Caco-2 (cell line): ENCODE data around the gene NTF3. TPM values are rescaled to one million over a fixed set of nuclear protein-coding genes. Genes with fewer than 3 reads are reported as not detected.

ENCODE experiments used
- BruUV-seq: library from RNA; stranded (reverse); fragments of 400-500 nt; replicated peaks from 2 replicates; lab custom pipeline; 2021; lab: Mats Ljungman, UMichigan
- CTCF ChIA-PET: fragments of 300-600 bp; sonication (Branson Sonifier 250); formaldehyde crosslinking; loops from one replicate; lab custom pipeline; 2022; ENCODE audit warnings: antibody characterized with exemption; lab: Charles Lee
- POLR2A ChIA-PET: fragments of 300-600 bp; sonication (Branson Sonifier 250); formaldehyde crosslinking; loops from one replicate; lab custom pipeline; 2022; ENCODE audit warnings: antibody characterized with exemption; lab: Charles Lee
- DNase-seq, 2 experiments: peaks; one replicate each; pipeline versions ENCODE4 v3.0.0 to v3.0.0-alpha.2; 2020 to 2022
- H3K27me3 ChIP-seq: replicated peaks from 2 replicates; pipeline ENCODE4 v1.6.0; 2011; ENCODE audit warnings: low read length; ENCODE audit not compliant: control insufficient read depth, insufficient read depth
- H3K36me3 ChIP-seq: 2 replicates; pipeline ENCODE4 v1.5.1; 2011; ENCODE audit warnings: low read length; ENCODE audit not compliant: control insufficient read depth, insufficient read depth
- H3K4me1 ChIP-seq: fragments of 250-450 bp; sonication (Bioruptor Pico); 2 replicates; pipeline ENCODE4 v1.5.1; 2020; ENCODE audit warnings: mild to moderate bottlenecking
- H3K4me3 ChIP-seq: 2 replicates; pipeline ENCODE4 v1.5.1; 2011; ENCODE audit warnings: low read depth, mild to moderate bottlenecking, control low read depth, low read length
- H3K9me3 ChIP-seq: fragments of 250-450 bp; sonication (Bioruptor Pico); 2 replicates; pipeline ENCODE4 v1.5.1; 2020; ENCODE audit warnings: mild to moderate bottlenecking, moderate library complexity
- H3K27ac Mint-ChIP-seq: one replicate; pipeline ENCODE4 v1.8.0; 2022; ENCODE audit warnings: mixed read lengths; ENCODE audit not compliant: unreplicated experiment
- H3K27me3 Mint-ChIP-seq: one replicate; pipeline ENCODE4 v1.8.0; 2022; ENCODE audit warnings: mixed read lengths; ENCODE audit not compliant: insufficient read depth, unreplicated experiment
- H3K36me3 Mint-ChIP-seq: one replicate; pipeline ENCODE4 v1.8.0; 2022; ENCODE audit warnings: mild to moderate bottlenecking, mixed read lengths; ENCODE audit not compliant: insufficient read depth, unreplicated experiment
- H3K4me1 Mint-ChIP-seq: one replicate; pipeline ENCODE4 v1.8.0; 2022; ENCODE audit warnings: low read depth, mixed read lengths; ENCODE audit not compliant: unreplicated experiment
- H3K4me3 Mint-ChIP-seq: one replicate; pipeline ENCODE4 v1.8.0; 2022; ENCODE audit warnings: mild to moderate bottlenecking, moderate library complexity, mixed read lengths; ENCODE audit not compliant: unreplicated experiment
- H3K9me3 Mint-ChIP-seq: one replicate; pipeline ENCODE4 v1.8.0; 2022; ENCODE audit warnings: mixed read lengths; ENCODE audit not compliant: unreplicated experiment
- intact Hi-C: fragments of 100-400 bp; cut with micrococcal nuclease; formaldehyde crosslinking; loops from one replicate; pipeline ENCODE4 v1.10.0; 2022; ENCODE audit not compliant: unreplicated experiment
- total RNA-seq: library from RNA; stranded (reverse); gene quantifications from 2 replicates; pipeline ENCODE4 v1.2.3, GENCODE V29; 2022
- TF ChIP-seq, protein P1 (sequence below), 2 experiments: fragments of 200-600 bp in 1 of 2; IDR thresholded peaks; 1 replicate in 1 of 2; 2 replicates in 1 of 2; pipeline versions ENCODE4 v1.5.1 to v1.8.0; 2011 to 2022; ENCODE audit warnings: antibody characterized with exemption in 1 of 2, control low read depth in 1 of 2, inconsistent platforms in 1 of 2, low read depth in 1 of 2, low read length in 1 of 2, mild to moderate bottlenecking in 1 of 2, moderate library complexity in 1 of 2; ENCODE audit not compliant: insufficient read depth in 1 of 2, severe bottlenecking in 1 of 2, unreplicated experiment in 1 of 2

NTF3 gene
- total RNA-seq, 1 experiment from 2014 or later = 5.3 TPM

DNA sequence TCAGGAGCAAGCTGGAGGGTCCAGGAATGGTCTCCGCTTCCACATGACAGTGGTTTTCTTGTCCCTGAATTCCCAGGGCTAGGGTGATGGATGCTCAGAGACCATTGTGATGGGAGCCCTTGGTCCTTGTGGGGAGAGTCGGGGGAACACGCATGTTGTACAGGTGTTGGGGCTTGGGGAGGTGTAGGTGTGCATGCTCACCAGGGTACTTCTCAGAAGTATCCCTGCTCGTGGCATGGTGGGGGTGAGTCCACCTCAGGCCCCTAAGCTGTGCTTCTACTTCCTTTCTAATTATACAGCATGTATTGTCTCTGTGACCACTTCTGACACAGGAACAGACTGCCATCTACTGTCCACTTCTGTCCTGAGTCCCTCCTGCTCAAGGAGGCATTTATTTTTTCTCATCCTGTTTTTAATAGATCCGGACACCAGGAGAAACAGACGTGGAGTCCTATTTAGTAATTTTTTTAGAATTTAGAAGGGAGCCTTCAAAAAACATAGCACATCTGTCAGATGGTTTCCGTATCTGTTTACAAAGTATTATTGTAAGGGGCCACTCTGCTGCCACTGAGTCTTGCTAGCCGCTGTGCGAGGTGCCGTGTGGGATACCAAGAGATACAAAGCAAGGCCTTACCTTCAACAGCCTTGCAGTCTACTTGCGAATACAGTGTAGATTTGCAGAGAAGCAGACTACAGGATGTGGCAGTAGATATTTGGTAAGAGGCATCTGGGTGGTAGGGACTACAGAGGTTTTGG is 10.5 kb downstream of the NTF3 start:
- H3K27me3 ChIP-seq = no peaks in the 10 kb centered on the region
- no peaks in the 10 kb centered on the region; the same call in 1 of the 2 replicates for H3K36me3 ChIP-seq
- no peaks in the 10 kb centered on the region for H3K36me3 Mint-ChIP-seq
- H3K4me3 ChIP-seq = no peak overlapping the region
- no peaks in the 10 kb centered on the region for H3K9me3 ChIP-seq
- no peaks in the 10 kb centered on the region for H3K27me3 Mint-ChIP-seq
- BruUV-seq = no TSS peak
- TF ChIP-seq, protein P1, sequence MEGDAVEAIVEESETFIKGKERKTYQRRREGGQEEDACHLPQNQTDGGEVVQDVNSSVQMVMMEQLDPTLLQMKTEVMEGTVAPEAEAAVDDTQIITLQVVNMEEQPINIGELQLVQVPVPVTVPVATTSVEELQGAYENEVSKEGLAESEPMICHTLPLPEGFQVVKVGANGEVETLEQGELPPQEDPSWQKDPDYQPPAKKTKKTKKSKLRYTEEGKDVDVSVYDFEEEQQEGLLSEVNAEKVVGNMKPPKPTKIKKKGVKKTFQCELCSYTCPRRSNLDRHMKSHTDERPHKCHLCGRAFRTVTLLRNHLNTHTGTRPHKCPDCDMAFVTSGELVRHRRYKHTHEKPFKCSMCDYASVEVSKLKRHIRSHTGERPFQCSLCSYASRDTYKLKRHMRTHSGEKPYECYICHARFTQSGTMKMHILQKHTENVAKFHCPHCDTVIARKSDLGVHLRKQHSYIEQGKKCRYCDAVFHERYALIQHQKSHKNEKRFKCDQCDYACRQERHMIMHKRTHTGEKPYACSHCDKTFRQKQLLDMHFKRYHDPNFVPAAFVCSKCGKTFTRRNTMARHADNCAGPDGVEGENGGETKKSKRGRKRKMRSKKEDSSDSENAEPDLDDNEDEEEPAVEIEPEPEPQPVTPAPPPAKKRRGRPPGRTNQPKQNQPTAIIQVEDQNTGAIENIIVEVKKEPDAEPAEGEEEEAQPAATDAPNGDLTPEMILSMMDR (IDR thresholded peaks at IDR 0.05; ENCODE audit: insufficient read depth in 1 of 2, low read depth in 1 of 2, low read length in 1 of 2, severe bottlenecking in 1 of 2, unreplicated experiment in 1 of 2) = peak; percentile 82 to 90
- no peak overlapping the region for H3K4me3 Mint-ChIP-seq
- H3K4me1 ChIP-seq = no peaks in the 10 kb centered on the region
- intact Hi-C loops = loop anchor here (1.0 to 5.0 kb wide), 8 partner anchors 10 to 420 kb away; partner anchors contain the start of gene NTF3
- peaks cover 7% of the 10 kb centered on the region for H3K4me1 Mint-ChIP-seq
- H3K9me3 Mint-ChIP-seq = no peaks in the 10 kb centered on the region
- ChIA-PET CTCF (interaction anchor here (0.6 to 2.1 kb wide), 6 partner anchors 10 to 271 kb away, joined by 3 to 17 read pairs (median 4); no protein-coding TSS in a partner anchor), POLR2A (no interaction called here)
- DNase-seq = peak; percentile 65 to 76
- H3K27ac Mint-ChIP-seq = no peak overlapping the region

DNA sequence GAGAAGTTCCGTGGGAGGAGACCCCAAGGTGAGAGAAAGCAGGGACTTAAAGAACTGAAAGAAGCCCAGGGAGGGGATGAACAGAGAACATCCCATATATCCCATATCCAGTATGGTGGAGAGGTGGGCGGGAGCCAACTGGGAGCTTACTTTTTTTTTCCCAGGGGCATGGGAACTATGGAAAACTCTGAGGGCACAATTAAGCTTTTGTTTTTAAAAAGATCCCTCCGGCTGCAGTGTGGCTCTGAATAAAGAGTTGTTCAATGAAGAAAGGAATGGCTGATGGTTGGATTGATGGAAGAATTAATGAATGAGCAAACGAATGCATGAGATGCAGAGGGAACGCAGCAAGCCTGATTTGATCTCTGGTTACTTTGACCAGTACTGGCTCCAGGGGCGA is 12.6 kb downstream of the NTF3 start:
- H3K4me3 ChIP-seq = no peak overlapping the region
- POLR2A ChIA-PET = no interaction called here
- TF ChIP-seq, protein P1 (IDR thresholded peaks at IDR 0.05; ENCODE audit: insufficient read depth in 1 of 2, low read depth in 1 of 2, low read length in 1 of 2, severe bottlenecking in 1 of 2, unreplicated experiment in 1 of 2) = no peak
- BruUV-seq = no TSS peak
- DNase-seq = no peak
- Mint-ChIP-seq H3K27me3 (no peaks in the 10 kb centered on the region), H3K36me3 (no peaks in the 10 kb centered on the region), H3K4me1 (peaks cover 7% of the 10 kb centered on the region), H3K9me3 (no peaks in the 10 kb centered on the region), H3K27ac (no peak overlapping the region), H3K4me3 (no peak overlapping the region)
- H3K27me3 ChIP-seq = no peaks in the 10 kb centered on the region
- no peaks in the 10 kb centered on the region for H3K4me1 ChIP-seq
- H3K9me3 ChIP-seq = no peaks in the 10 kb centered on the region
- no peaks in the 10 kb centered on the region; the same call in 1 of the 2 replicates for H3K36me3 ChIP-seq
- CTCF ChIA-PET = no interaction called here
- intact Hi-C loops = loop anchor here (5.0 kb wide), 2 partner anchors 202 to 362 kb away; no protein-coding TSS in a partner anchor

DNA sequence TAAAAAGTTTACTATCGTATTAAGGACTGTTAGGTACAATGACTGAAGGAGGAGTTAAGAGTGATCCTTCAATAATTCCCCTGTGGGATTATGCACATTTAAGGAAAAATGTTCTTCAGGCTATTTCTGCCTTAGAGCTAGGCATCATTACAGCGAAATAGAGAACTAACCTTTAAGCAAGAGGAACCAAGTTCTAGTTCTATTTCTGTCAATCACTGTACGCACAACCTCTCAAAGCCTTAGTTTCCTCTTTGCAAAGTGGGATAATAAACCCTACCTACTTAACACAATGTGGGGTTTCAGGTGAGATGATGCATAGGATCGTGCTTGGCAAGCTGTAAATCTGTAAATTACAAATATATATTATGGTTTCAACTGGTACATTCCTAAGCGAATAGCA is 15.4 kb downstream of the NTF3 start:
- H3K4me1 ChIP-seq = no peaks in the 10 kb centered on the region
- Mint-ChIP-seq H3K27me3 (no peaks in the 10 kb centered on the region), H3K4me1 (no peaks in the 10 kb centered on the region), H3K9me3 (no peaks in the 10 kb centered on the region), H3K27ac (no peak overlapping the region), H3K4me3 (no peak overlapping the region), H3K36me3 (no peaks in the 10 kb centered on the region)
- intact Hi-C loops = no loop called here
- H3K36me3 ChIP-seq = no peaks in the 10 kb centered on the region; the same call in 1 of the 2 replicates
- TF ChIP-seq, protein P1 (IDR thresholded peaks at IDR 0.05; ENCODE audit: insufficient read depth in 1 of 2, low read depth in 1 of 2, low read length in 1 of 2, severe bottlenecking in 1 of 2, unreplicated experiment in 1 of 2) = no peak
- ChIA-PET CTCF (no interaction called here), POLR2A (no interaction called here)
- no peak overlapping the region for H3K4me3 ChIP-seq
- DNase-seq = no peak
- H3K27me3 ChIP-seq = no peaks in the 10 kb centered on the region
- BruUV-seq = no TSS peak
- no peaks in the 10 kb centered on the region for H3K9me3 ChIP-seq
